ENCODE measurements around the gene DSCAM.

- TF ChIP-seq CTCF (IDR thresholded peaks at IDR 0.05) (no peak), POLR2A (IDR thresholded peaks at IDR 0.05) (no peak)
These were observed 501.1 kb downstream of the DSCAM start for GRCh38 chr21:40345711-40346321.
